Endothelial cell of umbilical vein (primary cell): ENCODE results near the gene SPTBN4. TPM values are rescaled to one million over a fixed set of nuclear protein-coding genes. Genes with fewer than 3 reads are reported as not detected.

Source experiments
- BruUV-seq: library from RNA; stranded (reverse); fragments of 400-500 nt; replicated peaks from 2 replicates; lab custom pipeline; 2021; lab: Mats Ljungman, UMichigan
- CTCF ChIA-PET: fragments of 300-600, 350-600 bp; sonication (Branson Sonifier 250); formaldehyde crosslinking; loops from one replicate; lab custom pipeline; 2021; ENCODE audit warnings: antibody characterized with exemption, inconsistent platforms; lab: Charles Lee
- POLR2A ChIA-PET: fragments of 300-600, 350-600 bp; sonication (Branson Sonifier 250); formaldehyde crosslinking; loops from one replicate; lab custom pipeline; 2021; ENCODE audit warnings: antibody characterized with exemption, inconsistent platforms; lab: Charles Lee
- DNase-seq: peaks from one replicate; pipeline ENCODE4 v3.0.0-alpha.2; 2011; ENCODE audit warnings: low read depth, low spot score
- FAIRE-seq: peaks from 2 replicates; lab custom pipeline; 2011; peaks lifted over from hg19 to GRCh38; lab: Jason Lieb, UNC
- H2AFZ ChIP-seq: 2 replicates; pipeline ENCODE4 v1.6.0; 2012; ENCODE audit warnings: low read depth, low read length, control low read depth, inconsistent platforms
- H3K27ac ChIP-seq: 2 replicates; pipeline ENCODE4 v1.5.1; 2011; ENCODE audit warnings: low read depth, mild to moderate bottlenecking, control low read depth, low read length, moderate library complexity; ENCODE audit not compliant: insufficient read depth
- H3K27me3 ChIP-seq, 2 experiments: 2 replicates each; pipeline versions ENCODE4 v1.6.0 to v1.6.1; 2011; ENCODE audit warnings: low read length in 2 of 2, mixed read lengths in 1 of 2; ENCODE audit not compliant: control insufficient read depth in 2 of 2, insufficient read depth in 2 of 2
- H3K36me3 ChIP-seq, 2 experiments: 2 replicates in 1 of 2; 3 replicates in 1 of 2; pipeline ENCODE4 v1.5.1; 2011; ENCODE audit warnings: low read length in 2 of 2, mild to moderate bottlenecking in 1 of 2, moderate library complexity in 1 of 2; ENCODE audit not compliant: control insufficient read depth in 2 of 2, insufficient read depth in 2 of 2; ENCODE audit errors: extremely low read depth in 1 of 2
- H3K4me1 ChIP-seq: 3 replicates; pipeline ENCODE4 v1.5.1; 2011; ENCODE audit warnings: mild to moderate bottlenecking, low read length; ENCODE audit not compliant: control insufficient read depth, insufficient read depth; ENCODE audit errors: extremely low read depth
- H3K4me2 ChIP-seq: 2 replicates; pipeline ENCODE4 v1.6.1; 2011; ENCODE audit warnings: low read length, control low read depth, mixed read lengths; ENCODE audit not compliant: insufficient read depth
- H3K4me3 ChIP-seq, 3 experiments: fragments of 200-600 bp in 1 of 3; sonication (generic), shearing (Covaris generic) in 1 of 3; replicated peaks in 1 of 3; 2 replicates each; pipeline ENCODE4 v1.5.1; 2011 to 2016; ENCODE audit warnings: control low read depth in 3 of 3, low read length in 3 of 3, mild to moderate bottlenecking in 2 of 3, inconsistent platforms in 1 of 3, low read depth in 1 of 3, moderate library complexity in 1 of 3; ENCODE audit not compliant: insufficient read depth in 1 of 3
- H3K79me2 ChIP-seq: 2 replicates; pipeline ENCODE4 v1.6.0; 2012; ENCODE audit warnings: low read length, inconsistent platforms; ENCODE audit not compliant: control insufficient read depth, insufficient read depth
- H3K9ac ChIP-seq: replicated peaks from 2 replicates; pipeline ENCODE3; 2011; ENCODE audit warnings: low read length, control low read depth; ENCODE audit not compliant: insufficient read depth; ENCODE audit errors: extremely low read depth
- H3K9me1 ChIP-seq: replicated peaks from 3 replicates; pipeline ENCODE4 v1.6.0; 2011; ENCODE audit warnings: mild to moderate bottlenecking, low read length; ENCODE audit not compliant: control insufficient read depth, insufficient read depth; ENCODE audit errors: extremely low read depth
- H3K9me3 ChIP-seq: replicated peaks from 2 replicates; pipeline ENCODE4 v1.5.1; 2012; ENCODE audit warnings: low read length, inconsistent platforms; ENCODE audit not compliant: control insufficient read depth, insufficient read depth
- H4K20me1 ChIP-seq: replicated peaks from 2 replicates; pipeline ENCODE3; 2011; ENCODE audit warnings: mild to moderate bottlenecking, low read length; ENCODE audit not compliant: control insufficient read depth, insufficient read depth; ENCODE audit errors: extremely low read depth
- CTCF ChIP-seq, 2 donors: IDR thresholded peaks; 1 replicate in 1 of 2; 2 replicates in 1 of 2; pipeline ENCODE4 v1.5.1; 2011; ENCODE audit warnings: low read length in 2 of 2, mild to moderate bottlenecking in 2 of 2, moderate library complexity in 2 of 2, control low read depth in 1 of 2, inconsistent platforms in 1 of 2, low read depth in 1 of 2; ENCODE audit not compliant: insufficient read depth in 1 of 2; ENCODE audit errors: extremely low read depth in 1 of 2
- JUN ChIP-seq: IDR thresholded peaks from 2 replicates; pipeline ENCODE4 v1.6.1; 2011; ENCODE audit warnings: borderline replicate concordance, low read depth; ENCODE audit not compliant: insufficient read length, insufficient read depth
- POLR2AphosphoS5 ChIP-seq: IDR thresholded peaks from 2 replicates; pipeline ENCODE4 v1.6.1; 2012; ENCODE audit warnings: low read depth, mild to moderate bottlenecking, control low read depth, low read length, moderate library complexity; ENCODE audit not compliant: insufficient read depth
- dilution Hi-C: fragments of 300-500 bp; cut with MboI; formaldehyde crosslinking; loops from one replicate; pipeline ENCODE4 v1.15.0; 2019; ENCODE audit warnings: low sequenced_read_pairs; ENCODE audit not compliant: extremely low pct_ligation_motif_present
- intact Hi-C: fragments of 100-400 bp; cut with micrococcal nuclease; formaldehyde crosslinking; loops from one replicate; pipeline ENCODE4 v1.10.0; 2022
- polyA plus RNA-seq, 4 experiments: library from polyadenylated mRNA; depleted of rRNA in 3 of 4; stranded (reverse) in 3 of 4; unstranded in 1 of 4; fragments of >200 nt; gene quantifications; 2 replicates each; pipeline versions ENCODE4 v1.2.1 to v1.2.3, GENCODE V29; 2011 to 2012; ENCODE audit warnings: missing spikeins in 1 of 4
- total RNA-seq: library from RNA; stranded (reverse); gene quantifications from 2 replicates; pipeline ENCODE4 v1.2.3, GENCODE V29; 2021

The SPTBN4 gene
- total and polyA plus RNA-seq, 2 donors (not counting 3 experiments of a cell fraction or from before 2014, with no cell fraction given): 0.33 TPM; not detected in 1

GRCh38 chr19:40612831-40613689 is 146.3 kb downstream of the SPTBN4 start:
- no peaks in the 10 kb centered on the region for H4K20me1 ChIP-seq
- intact Hi-C loops: no loop called here
- H3K36me3 ChIP-seq: no peaks in the 10 kb centered on the region
- CTCF ChIA-PET: interaction anchor here (1.0 to 1.4 kb wide), 2 partner anchors 10 to 22 kb away, joined by 10 to 12 read pairs; no protein-coding TSS in a partner anchor
- peak overlapping the region; percentile 48 for H3K27ac ChIP-seq
- dilution Hi-C loops: no loop called here
- H3K9ac ChIP-seq: peak overlapping the region; percentile 43
- BruUV-seq: no TSS peak
- peak; percentile 73 for FAIRE-seq
- H3K27me3 ChIP-seq: no peaks in the 10 kb centered on the region
- H3K4me3 ChIP-seq: peak overlapping the region; percentile 26 to 46 (median 43)
- no peaks in the 10 kb centered on the region for H3K9me1 ChIP-seq
- no peak for TF ChIP-seq POLR2AphosphoS5
- TF ChIP-seq JUN: no peak
- no peak for TF ChIP-seq CTCF (IDR thresholded peaks at IDR 0.05; ENCODE audit: extremely low read depth in 1 of 2, insufficient read depth in 1 of 2, low read depth in 1 of 2, low read length in 2 of 2)
- H3K4me2 ChIP-seq: peak overlapping the region; percentile 75
- no peaks in the 10 kb centered on the region for H3K79me2 ChIP-seq
- POLR2A ChIA-PET: no interaction called here
- H3K9me3 ChIP-seq: no peaks in the 10 kb centered on the region
- no peak for DNase-seq
- peaks cover 24% of the 10 kb centered on the region for H3K4me1 ChIP-seq
- H2AFZ ChIP-seq: peak overlapping the region; percentile 91
